Skeletal muscle cell (primary cell): ENCODE data around the gene FMNL2.

Experiments used
- DNase-seq: peaks from one replicate; pipeline ENCODE4 v3.0.0-alpha.2; 2010; ENCODE audit warnings: low read depth
- H3K4me3 ChIP-seq: 2 replicates; pipeline ENCODE4 v1.5.1; 2011; ENCODE audit warnings: low read depth, mild to moderate bottlenecking, control low read depth, low read length, moderate library complexity

The FMNL2 gene

GRCh38 chr2:152477347-152478092, 142.5 kb downstream of the FMNL2 start:
- H3K4me3 ChIP-seq: no peak overlapping the region
- DNase-seq: no peak

DNA sequence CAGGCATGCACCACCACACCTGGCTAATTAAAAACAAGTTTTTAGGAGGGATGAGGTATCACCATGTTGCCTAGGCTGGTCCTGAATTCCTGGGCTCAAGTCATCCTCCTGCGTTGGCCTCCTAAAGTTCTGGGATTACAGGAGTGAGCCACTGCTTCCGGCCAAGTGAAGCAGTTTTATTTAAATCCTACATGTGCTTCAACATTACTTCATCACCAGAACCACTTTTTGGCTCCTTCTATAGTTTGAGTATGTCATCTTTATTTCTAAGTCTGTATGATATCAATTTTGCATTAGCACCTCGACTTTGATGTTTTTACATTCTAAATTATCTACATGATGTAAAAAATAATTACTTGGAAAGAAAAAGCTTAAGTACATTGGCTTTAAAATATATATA, 144.3 kb downstream of the FMNL2 start:
- H3K4me3 ChIP-seq: no peak overlapping the region
- DNase-seq: no peak

DNA sequence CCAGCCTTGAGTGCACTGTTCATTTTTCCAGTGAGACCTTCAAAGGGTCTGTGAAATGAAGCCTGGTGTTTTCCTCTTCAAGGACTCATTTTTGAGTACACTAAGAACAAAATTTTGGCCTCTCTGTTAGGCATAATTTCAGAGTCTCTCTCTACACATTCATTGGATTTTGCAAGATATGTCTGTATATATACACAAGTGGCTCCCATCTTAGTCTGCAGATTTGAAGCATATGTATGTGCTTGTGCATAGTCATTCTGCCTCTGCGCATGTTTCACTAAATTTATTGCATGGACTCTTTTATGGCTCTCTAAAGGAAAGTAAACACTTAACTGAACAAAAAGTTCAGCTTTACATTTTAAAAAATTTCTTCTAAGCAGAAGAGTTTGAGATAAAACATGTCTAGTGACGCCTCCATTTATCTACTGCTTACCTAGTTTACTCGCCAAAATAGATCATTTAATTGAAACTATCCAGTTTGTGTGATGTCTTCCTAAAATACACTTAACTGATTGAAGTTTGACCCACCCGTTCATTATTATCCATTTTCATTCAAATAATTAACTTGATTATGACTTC, 145.9 kb downstream of the FMNL2 start:
- no peak for DNase-seq
- no peak overlapping the region for H3K4me3 ChIP-seq

GRCh38 chr2:152481881-152482583, 147.1 kb downstream of the FMNL2 start:
- H3K4me3 ChIP-seq: no peak overlapping the region
- no peak for DNase-seq

GRCh38 chr2:152483276-152484063, 148.5 kb downstream of the FMNL2 start:
- H3K4me3 ChIP-seq: no peak overlapping the region
- no peak for DNase-seq

GRCh38 chr2:152485954-152486736, 151.2 kb downstream of the FMNL2 start:
- DNase-seq: no peak
- no peak overlapping the region for H3K4me3 ChIP-seq

- H3K4me3 ChIP-seq: no peak overlapping the region
- DNase-seq: no peak
Observed at GRCh38 chr2:152486737-152487400, 151.9 kb downstream of the FMNL2 start.

DNA sequence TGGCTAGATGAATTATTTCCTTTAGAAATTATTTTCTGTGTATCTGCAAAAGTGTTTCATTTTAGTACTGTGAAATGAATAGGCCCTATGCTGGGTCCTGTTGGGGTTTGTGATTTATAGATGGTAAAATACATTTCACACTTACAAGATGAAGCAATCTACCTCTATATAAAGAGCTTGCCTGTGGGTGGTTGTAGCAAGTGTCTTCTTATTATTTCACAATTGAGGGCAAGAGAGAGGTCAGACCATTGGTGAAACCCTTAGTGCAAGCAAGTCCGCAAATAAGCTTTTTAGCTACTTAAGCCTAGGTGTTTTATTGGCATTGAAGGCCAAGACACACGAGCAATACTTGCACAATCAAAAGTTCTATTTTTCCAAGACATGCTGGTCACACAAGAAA, 153.1 kb downstream of the FMNL2 start:
- no peak overlapping the region for H3K4me3 ChIP-seq
- DNase-seq: no peak

GRCh38 chr2:152489364-152489763, 154.4 kb downstream of the FMNL2 start:
- DNase-seq: no peak
- no peak overlapping the region for H3K4me3 ChIP-seq

DNA sequence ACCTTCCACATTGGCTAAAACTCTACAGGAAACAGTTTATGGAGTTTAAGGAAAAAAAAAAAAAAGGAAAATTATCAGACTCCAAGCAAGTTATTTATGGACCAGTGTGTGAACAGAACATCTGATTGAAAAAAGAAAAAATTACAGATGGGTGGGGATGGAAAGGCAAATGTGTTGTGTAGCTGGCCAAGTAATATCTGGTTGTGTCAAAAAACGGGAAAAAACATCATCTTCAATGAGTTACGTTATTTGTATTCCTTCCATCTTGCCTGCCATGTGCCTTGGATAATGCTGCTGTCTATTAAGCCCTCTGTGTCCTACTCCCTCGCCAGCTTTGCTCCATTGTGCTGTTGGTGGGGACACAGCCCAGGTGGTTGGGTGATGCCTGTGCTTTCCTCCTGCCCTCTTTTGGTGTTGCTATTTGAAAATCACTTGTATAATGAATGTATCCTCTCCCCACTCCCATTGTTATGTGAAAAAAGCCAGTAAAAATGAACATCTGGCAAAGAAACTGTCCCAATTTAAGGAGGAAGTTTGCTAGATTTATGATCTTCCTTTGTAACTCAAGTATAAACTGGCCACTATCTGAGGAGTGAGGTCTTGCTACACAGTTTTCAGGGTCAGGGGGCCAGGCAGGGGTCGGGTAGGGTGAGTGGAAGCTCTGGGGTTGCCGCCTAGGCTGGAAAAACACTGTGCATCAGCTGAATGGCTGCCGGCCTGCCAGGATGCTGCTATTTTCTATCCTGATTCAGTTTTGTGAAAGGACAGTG, 155.9 kb downstream of the FMNL2 start:
- DNase-seq: no peak
- H3K4me3 ChIP-seq: no peak overlapping the region

DNA sequence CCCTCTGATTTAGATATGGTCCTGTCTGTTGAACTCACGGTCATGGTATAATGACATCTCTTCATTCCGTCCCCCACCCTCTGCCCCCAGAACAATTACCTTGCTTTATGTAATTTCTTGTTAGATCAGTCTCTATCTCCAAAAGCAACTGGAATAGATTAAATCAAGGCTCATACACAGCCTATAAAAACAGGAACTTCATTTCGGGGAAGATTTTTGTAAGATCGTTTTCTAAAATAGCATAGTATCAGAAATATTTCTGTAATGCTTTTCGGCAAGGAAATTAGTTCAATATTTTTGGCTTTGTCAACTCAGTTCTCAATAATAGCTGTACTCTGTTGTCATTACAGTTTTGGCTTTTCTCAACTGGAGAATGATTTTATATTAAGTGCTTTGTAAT, 157.2 kb downstream of the FMNL2 start:
- H3K4me3 ChIP-seq: no peak overlapping the region

DNA sequence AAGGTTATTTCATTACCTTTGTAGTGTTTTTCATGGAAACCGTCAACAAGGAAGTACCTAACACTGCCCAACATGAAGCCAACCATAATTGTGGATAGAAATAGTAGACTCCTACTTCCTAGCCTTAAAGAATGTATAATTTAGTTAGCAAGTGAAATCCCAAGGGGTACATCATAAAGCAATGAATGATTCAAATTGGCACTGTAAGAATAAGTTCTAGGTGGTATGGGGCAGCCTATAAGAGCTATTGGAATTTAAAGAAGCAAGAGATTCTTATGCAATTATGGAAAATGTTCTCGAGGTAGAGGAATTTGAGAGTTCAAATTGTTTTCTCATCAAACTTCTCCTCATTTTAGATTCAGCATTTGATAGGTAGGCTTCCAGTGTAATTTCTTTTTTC, 157.9 kb downstream of the FMNL2 start:
- DNase-seq: no peak
- H3K4me3 ChIP-seq: no peak overlapping the region

More for the DNA sequence above, 157.2 kb downstream of the FMNL2 start:
- no peak for DNase-seq

DNA sequence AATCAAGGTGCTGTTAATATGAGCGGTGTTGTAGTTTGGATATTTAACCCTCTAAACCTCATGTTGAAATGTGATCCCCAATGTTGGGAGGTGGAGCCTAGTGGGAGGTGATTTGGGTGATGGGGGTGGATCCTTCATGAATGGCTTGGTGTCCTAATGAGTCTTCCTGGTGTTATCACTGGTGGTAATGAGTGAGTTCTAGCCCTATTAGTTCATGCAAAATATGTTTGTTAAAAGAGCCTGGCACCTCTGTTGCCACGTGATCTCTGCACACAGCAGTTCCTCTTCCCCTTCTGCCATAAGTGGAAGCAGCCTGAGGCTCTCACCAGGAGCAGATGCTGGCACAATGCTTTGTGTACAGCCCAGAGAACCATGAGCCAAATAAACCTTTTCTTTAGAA, 158.4 kb downstream of the FMNL2 start:
- no peak for DNase-seq
- H3K4me3 ChIP-seq: no peak overlapping the region

- DNase-seq: no peak
- no peak overlapping the region for H3K4me3 ChIP-seq
Observed at GRCh38 chr2:152493945-152494528, 159.1 kb downstream of the FMNL2 start.

- no peak for DNase-seq
- H3K4me3 ChIP-seq: no peak overlapping the region
Observed at GRCh38 chr2:152496371-152496770, 161.4 kb downstream of the FMNL2 start.

GRCh38 chr2:152497481-152498052, 162.6 kb downstream of the FMNL2 start:
- no peak overlapping the region for H3K4me3 ChIP-seq
- DNase-seq: no peak

GRCh38 chr2:152499331-152499816, 164.4 kb downstream of the FMNL2 start:
- DNase-seq: no peak

More at GRCh38 chr2:152499331-152499816, 164.4 kb downstream of the FMNL2 start:
- H3K4me3 ChIP-seq: no peak overlapping the region
